Activated naive CD4-positive, alpha-beta T cell treated with Interleukin-2 at 50 U/mL for 16 hours (primary cell): ENCODE data around the gene MUCL3.
"Not testable (repeated sequence)": the region's sequence is repeated elsewhere in the genome, so short reads cannot be mapped to it uniquely, and the experiment has no call there.

Experiments used
- DNase-seq: peaks from one replicate; pipeline ENCODE4 v3.0.0-alpha.2; 2020

MUCL3 gene

GRCh38 chr6:30912746-30913520 lies 27.8 kb upstream of the MUCL3 start:
- no peak for DNase-seq

GRCh38 chr6:30913721-30914075 lies 27.1 kb upstream of the MUCL3 start:
- no peak for DNase-seq

GRCh38 chr6:30914076-30914853 lies 26.5 kb upstream of the MUCL3 start, which contains the start of gene VARS2:
Gene VARS2, plus strand, starts transcription at chr6:30914238. Its CDS starts 599 bp downstream, at chr6:30914837.
- DNase-seq, result peak; percentile 87

- no peak for DNase-seq
Measured at GRCh38 chr6:30914854-30915590, 25.8 kb upstream of the MUCL3 start.

- no peak for DNase-seq
Measured at GRCh38 chr6:30915591-30915946, 25.2 kb upstream of the MUCL3 start.

GRCh38 chr6:30917041-30917440 lies 23.7 kb upstream of the MUCL3 start:
- no peak for DNase-seq

GRCh38 chr6:30917487-30917886 lies 23.3 kb upstream of the MUCL3 start:
- DNase-seq, result no peak

GRCh38 chr6:30918670-30919069 lies 22.1 kb upstream of the MUCL3 start:
- no peak for DNase-seq

GRCh38 chr6:30922447-30922852 lies 18.3 kb upstream of the MUCL3 start:
- no peak for DNase-seq

GRCh38 chr6:30924040-30924627 lies 16.6 kb upstream of the MUCL3 start:
- not testable (repeated sequence) for DNase-seq

GRCh38 chr6:30926644-30927043 lies 14.1 kb upstream of the MUCL3 start:
- DNase-seq, result no peak

- not testable (repeated sequence) for DNase-seq
Measured at GRCh38 chr6:30927080-30927479, 13.7 kb upstream of the MUCL3 start.

GRCh38 chr6:30928677-30929076 lies 12.1 kb upstream of the MUCL3 start:
- no peak for DNase-seq

GRCh38 chr6:30930506-30930905 lies 10.3 kb upstream of the MUCL3 start:
- DNase-seq, result no peak

GRCh38 chr6:30931272-30931671 lies 9.5 kb upstream of the MUCL3 start:
- DNase-seq, result no peak

GRCh38 chr6:30931969-30932645 lies 8.7 kb upstream of the MUCL3 start, which contains the start of gene SFTA2:
Gene SFTA2, minus strand, starts transcription at chr6:30932170. Its CDS starts 74 bp downstream, at chr6:30932096.
- no peak for DNase-seq

- no peak for DNase-seq
Measured at GRCh38 chr6:30932665-30933365, 8.0 kb upstream of the MUCL3 start.

GRCh38 chr6:30935018-30935417 lies 5.8 kb upstream of the MUCL3 start:
- no peak for DNase-seq

GRCh38 chr6:30937265-30937664 lies 3.5 kb upstream of the MUCL3 start:
- DNase-seq, result no peak

GRCh38 chr6:30938730-30939129 lies 2.0 kb upstream of the MUCL3 start:
- no peak for DNase-seq

- no peak for DNase-seq
Measured at GRCh38 chr6:30939473-30939872, 1.3 kb upstream of the MUCL3 start.
